Activated CD4-positive, alpha-beta T cell treated with anti-CD3 and anti-CD28 coated beads, Interleukin-2, Interleukin-6, amounts not matched to agents 100 ng/mL and 50 ng/mL, durations not matched to agents 16 hours and 8 hours (primary cell): Measurements from ENCODE around the gene DTX2.
"Not testable (repeated sequence)": the region's sequence is repeated elsewhere in the genome, so short reads cannot be mapped to it uniquely, and the experiment has no call there.

Experiments used
- DNase-seq: peaks from one replicate; pipeline ENCODE4 v3.0.0-alpha.2; 2020

The DTX2 gene

GRCh38 chr7:76513817-76514799, 52.6 kb downstream of the DTX2 start:
- DNase-seq: no peak

DNA sequence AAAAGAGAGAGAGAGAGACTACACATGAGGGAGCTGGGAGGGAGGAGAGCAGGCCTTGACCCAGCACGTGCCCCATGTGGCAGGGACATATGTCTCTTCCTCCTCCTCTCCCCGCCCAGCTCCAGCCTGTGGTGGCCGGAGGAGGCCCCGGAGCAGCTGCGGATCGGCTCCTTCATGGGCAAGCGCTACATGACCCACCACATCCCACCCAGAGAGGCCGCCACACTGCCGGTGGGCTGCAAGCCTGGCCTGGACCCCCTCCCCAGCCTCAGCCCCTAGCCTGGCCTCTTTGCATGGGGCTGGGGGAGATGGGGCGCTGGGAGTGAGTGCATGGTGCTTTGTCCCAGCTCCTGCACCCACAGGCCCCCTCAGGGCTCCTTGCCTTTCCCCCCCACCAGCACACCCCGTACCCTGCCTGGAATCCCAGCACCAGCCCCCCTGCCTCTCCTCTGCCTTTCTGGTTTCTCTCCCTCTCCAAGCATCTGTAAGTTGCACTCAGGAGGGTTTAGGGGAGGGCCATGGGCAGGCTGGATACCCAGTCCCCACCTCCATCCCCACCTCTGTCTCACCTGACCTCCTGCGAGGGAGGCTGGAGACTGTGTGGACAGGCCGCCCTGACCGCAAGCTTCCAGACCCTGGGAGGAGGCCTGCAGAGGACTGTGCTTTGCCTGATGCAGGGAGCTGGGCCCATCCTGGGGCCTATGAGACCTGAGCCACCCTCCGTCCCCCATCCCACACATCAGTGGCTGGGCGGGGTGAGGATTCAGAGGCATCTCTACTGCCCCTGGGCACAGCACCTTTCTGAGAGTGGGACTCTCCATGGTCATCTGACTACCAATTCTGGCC, 53.6 kb downstream of the DTX2 start:
- no peak for DNase-seq

DNA sequence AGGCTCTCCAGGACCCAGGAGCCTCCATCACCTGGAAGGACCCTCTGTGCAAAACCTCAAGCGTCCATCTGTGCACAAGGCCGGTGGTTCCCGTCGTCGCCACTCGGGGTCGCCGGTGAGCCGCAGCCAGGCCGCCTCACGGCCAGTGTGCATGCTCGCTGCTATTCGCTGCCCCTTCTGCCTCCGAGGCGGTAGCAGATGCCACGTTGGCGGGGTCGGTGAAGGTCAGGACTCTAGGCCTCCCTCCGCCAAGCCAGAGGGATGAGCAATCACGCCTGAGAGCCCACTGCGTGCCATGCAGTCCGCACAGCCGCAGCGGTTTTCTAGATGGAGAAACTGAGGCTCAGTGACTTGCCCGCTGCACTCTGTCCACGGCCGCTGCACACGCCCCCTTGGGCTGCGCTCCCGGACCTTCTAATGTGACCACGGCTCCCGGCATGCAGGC, 54.5 kb downstream of the DTX2 start:
- DNase-seq: peak; percentile 58

DNA sequence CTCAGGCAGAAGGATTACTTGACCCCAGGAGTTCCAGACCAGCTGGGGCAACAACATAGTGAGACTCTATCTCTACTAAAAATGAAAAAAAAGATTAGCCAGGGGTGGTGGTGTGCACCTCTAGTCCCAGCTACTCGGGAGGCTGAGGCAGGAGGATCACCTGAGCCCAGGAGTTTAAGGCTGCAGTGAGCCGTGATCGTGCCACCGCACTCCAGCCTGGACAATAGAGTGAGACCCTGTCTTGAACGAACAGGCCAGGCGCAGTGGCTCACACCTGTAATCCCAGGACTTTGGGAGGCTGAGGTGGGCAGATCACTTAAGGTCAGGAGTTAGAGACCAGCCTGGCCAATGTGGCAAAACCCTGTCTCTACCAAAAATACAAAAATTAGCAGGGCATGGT, 55.4 kb downstream of the DTX2 start:
- DNase-seq: not testable (repeated sequence)

DNA sequence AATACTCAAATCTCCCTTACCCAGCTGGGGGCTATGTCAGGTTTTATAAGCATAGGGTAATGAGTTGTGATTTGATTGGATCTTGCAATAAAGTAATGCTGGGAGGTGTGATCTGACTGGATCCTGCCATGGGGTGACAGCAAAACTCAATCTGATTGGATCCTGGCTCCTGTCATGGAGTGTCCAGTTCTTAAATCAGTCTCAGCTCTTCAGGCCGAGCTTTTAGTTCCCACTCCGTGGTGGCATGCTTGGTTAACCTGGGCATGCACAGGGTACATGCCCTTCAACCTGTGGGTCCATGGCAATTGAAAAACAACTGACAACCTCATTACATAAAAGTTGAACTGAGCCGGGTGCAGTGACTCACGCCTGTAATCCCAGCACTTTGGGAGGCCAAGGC, 64.7 kb downstream of the DTX2 start:
- not testable (repeated sequence) for DNase-seq

GRCh38 chr7:76531643-76532042, 70.1 kb downstream of the DTX2 start:
- DNase-seq: not testable (repeated sequence)

DNA sequence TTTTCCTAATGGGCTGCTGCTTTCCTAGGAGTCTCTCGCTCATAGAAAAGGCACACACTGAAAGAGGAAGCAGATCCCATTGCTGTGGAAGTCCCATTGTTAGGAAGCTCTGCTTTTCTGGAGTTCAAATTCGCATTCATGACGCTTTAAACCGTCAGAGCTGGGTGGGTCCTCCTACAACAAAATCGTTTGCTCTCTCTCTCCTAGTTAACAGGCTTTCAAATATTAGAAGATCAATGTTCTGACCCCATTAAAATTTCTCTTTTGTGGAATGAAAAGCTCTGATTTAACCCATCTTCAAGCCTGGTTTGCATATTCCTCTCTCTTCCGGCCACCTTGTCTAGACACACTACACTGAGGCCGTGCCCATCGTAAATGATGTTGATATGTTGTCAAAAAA, 81.7 kb downstream of the DTX2 start, which contains the start of gene SPDYE16:
TSS of gene SPDYE16 (minus strand) at position 101 of the 400 bp plus-strand sequence. CDS start 1,838 bp downstream, outside the sequence.
- not testable (repeated sequence) for DNase-seq

- peak; percentile 94 for DNase-seq
Observed at GRCh38 chr7:76549025-76549854, 87.7 kb downstream of the DTX2 start.

- DNase-seq: peak; percentile 7
Observed at GRCh38 chr7:76549855-76550248, 88.3 kb downstream of the DTX2 start.

DNA sequence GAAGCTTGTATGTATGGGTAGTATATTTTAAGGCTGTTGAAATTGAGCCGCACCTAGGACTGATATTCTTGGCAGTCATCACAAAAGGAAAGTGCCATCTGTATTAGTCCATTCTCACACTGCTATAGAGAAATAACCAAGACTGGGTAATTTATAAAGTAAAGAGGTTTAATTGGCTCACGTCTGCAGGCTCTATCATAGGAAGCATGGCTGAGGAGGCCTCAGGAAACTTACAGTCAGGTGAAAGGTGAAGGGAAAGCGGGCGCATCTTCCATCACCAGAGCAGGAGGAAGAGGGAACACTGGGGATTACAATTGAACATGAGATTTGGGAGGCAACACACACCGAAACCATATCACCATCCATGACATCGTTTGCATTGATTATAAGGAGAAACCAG, 90.5 kb downstream of the DTX2 start:
- not testable (repeated sequence) for DNase-seq
